Neutrophil (primary cell): Measurements from ENCODE around the gene EIF1AX.

ENCODE experiments used
- H3K27ac ChIP-seq: fragments of 200-600 bp; sonication (generic); 2 replicates; pipeline ENCODE4 v1.5.1; 2016; ENCODE audit warnings: mild to moderate bottlenecking, moderate library complexity
- H3K27me3 ChIP-seq: fragments of 200-600 bp; sonication (generic); 2 replicates; pipeline ENCODE4 v1.6.0; 2016; ENCODE audit warnings: mild to moderate bottlenecking
- H3K36me3 ChIP-seq: fragments of 200-600 bp; sonication (generic); 2 replicates; pipeline ENCODE4 v1.5.1; 2017
- H3K4me1 ChIP-seq, 2 experiments: fragments of 200-600 bp in 1 of 2; sonication (generic) in 1 of 2; 1 replicate in 1 of 2; 2 replicates in 1 of 2; pipeline versions ENCODE4 v1.5.1 to v1.6.1; 2013 to 2016; ENCODE audit warnings: low read depth in 1 of 2, low read length in 1 of 2, mild to moderate bottlenecking in 1 of 2, moderate library complexity in 1 of 2; ENCODE audit not compliant: control insufficient read depth in 1 of 2, insufficient read depth in 1 of 2
- H3K4me3 ChIP-seq, 2 experiments: fragments of 200-600 bp in 1 of 2; sonication (generic) in 1 of 2; 1 replicate in 1 of 2; 2 replicates in 1 of 2; pipeline ENCODE4 v1.5.1; 2013 to 2016; ENCODE audit warnings: low read depth in 1 of 2, low read length in 1 of 2, mild to moderate bottlenecking in 1 of 2, moderate library complexity in 1 of 2
- H3K9me3 ChIP-seq: fragments of 200-600 bp; sonication (generic); 2 replicates; pipeline ENCODE4 v1.5.1; 2016
- TF ChIP-seq, protein P1 (sequence below): fragments of 200-600 bp; sonication (generic); IDR thresholded peaks from 2 replicates; pipeline ENCODE4 v1.5.1; 2016; ENCODE audit warnings: antibody characterized with exemption

The EIF1AX gene

DNA sequence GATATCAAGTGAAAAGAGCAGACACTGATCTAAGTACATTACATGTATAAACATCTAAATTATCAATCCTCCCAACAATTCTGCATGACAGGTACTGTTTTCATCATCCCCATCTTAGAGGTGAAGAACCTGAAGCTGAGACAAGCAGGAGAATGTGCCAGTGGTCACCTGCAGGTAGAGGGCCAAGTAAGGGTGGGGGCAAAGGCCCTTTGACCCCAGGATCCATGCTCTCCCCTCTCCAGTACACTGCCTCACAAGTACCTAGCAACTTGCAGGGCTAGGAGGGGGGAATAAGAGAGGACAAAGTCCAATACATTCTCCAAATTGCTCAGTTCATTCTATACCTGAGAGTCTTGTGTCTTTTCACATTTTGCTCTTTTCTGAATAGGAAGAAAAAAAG lies 16.7 kb downstream of the EIF1AX start:
- no peaks in the 10 kb centered on the region for H3K36me3 ChIP-seq
- TF ChIP-seq, protein P1, sequence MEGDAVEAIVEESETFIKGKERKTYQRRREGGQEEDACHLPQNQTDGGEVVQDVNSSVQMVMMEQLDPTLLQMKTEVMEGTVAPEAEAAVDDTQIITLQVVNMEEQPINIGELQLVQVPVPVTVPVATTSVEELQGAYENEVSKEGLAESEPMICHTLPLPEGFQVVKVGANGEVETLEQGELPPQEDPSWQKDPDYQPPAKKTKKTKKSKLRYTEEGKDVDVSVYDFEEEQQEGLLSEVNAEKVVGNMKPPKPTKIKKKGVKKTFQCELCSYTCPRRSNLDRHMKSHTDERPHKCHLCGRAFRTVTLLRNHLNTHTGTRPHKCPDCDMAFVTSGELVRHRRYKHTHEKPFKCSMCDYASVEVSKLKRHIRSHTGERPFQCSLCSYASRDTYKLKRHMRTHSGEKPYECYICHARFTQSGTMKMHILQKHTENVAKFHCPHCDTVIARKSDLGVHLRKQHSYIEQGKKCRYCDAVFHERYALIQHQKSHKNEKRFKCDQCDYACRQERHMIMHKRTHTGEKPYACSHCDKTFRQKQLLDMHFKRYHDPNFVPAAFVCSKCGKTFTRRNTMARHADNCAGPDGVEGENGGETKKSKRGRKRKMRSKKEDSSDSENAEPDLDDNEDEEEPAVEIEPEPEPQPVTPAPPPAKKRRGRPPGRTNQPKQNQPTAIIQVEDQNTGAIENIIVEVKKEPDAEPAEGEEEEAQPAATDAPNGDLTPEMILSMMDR: no peak
- H3K27me3 ChIP-seq: no peaks in the 10 kb centered on the region
- no peaks in the 10 kb centered on the region for H3K9me3 ChIP-seq
- H3K4me3 ChIP-seq: no peak overlapping the region
- no peaks in the 10 kb centered on the region for H3K4me1 ChIP-seq
- H3K27ac ChIP-seq: no peak overlapping the region

DNA sequence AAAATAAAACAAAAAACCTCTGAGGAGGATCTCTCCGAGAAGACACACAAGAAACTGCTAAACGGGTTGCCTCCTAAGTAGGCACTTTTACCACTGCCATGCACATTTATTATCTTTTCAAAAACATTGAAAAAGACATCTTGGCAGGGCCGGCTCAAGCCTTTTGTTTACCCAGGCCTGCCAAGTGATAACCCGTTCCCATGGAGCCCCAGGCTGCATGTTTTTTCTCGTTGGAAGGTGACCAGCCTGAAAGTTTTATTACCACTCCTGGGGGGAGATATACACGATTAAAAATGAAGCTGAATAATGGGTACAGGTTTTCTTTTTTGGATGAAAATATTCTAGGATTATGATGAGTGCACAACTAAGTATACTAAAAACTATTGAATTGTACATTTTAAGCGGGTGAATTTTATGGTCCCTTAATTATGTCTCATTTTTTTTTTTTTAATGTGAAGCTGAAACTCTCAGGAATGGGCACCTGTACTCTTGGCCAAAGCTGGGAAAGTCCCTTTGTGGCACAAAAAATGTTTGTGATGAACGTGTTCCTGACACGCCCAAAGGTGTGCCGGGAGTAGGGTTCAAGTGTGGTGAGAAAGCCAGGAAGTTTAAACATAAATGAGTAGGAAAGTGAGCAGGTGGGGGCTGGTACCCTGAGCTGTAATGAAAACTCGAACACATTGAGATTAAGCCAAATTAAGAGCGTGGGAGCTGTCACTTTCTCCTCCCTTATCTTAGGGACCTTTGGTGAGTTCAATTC lies 23.4 kb downstream of the EIF1AX start:
- H3K27ac ChIP-seq: no peak overlapping the region
- no peaks in the 10 kb centered on the region for H3K9me3 ChIP-seq
- no peaks in the 10 kb centered on the region for H3K36me3 ChIP-seq
- peaks cover 26 to 30% of the 10 kb centered on the region in 2 experiments for H3K4me1 ChIP-seq
- TF ChIP-seq, protein P1: no peak
- H3K27me3 ChIP-seq: peaks cover 35% of the 10 kb centered on the region
- no peak overlapping the region for H3K4me3 ChIP-seq

DNA sequence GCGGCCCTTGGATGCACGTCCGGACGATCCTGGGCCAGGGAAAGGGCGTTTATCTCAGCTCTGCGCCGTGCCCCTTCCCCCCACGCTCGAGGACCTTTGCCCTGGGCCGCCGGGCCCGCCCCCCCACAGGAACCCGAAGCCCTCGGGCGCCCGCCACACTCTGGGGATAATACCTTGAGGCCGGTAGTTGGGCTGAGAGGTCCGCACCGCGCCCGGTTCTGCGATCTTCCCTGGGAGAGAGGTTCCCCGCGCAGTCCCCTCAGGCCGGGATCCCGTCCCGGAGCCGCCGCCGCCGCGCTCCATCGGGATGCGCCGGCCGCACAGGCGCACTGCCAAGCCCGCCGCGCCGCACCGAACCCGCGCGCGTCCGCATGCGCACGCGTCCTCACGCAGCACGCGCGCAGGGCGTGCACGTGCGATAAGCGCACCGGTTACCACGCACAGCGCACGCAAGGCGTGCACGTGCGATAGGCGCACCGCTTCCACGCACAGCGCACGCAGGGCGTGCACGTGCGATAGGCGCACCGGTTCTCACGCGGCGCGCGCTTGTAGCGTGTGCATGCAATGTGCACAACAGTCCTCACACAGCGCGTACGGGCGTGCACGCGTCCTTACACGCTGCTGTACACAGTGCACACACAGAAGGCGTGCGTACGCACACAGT lies 24.9 kb downstream of the EIF1AX start, which contains the start of gene MAP7D2:
TSS of gene MAP7D2 (minus strand) at position 331 of the 664 bp plus-strand sequence. CDS start at position 303, 28 bp downstream.
- H3K27me3 ChIP-seq: peaks cover 35% of the 10 kb centered on the region

DNA sequence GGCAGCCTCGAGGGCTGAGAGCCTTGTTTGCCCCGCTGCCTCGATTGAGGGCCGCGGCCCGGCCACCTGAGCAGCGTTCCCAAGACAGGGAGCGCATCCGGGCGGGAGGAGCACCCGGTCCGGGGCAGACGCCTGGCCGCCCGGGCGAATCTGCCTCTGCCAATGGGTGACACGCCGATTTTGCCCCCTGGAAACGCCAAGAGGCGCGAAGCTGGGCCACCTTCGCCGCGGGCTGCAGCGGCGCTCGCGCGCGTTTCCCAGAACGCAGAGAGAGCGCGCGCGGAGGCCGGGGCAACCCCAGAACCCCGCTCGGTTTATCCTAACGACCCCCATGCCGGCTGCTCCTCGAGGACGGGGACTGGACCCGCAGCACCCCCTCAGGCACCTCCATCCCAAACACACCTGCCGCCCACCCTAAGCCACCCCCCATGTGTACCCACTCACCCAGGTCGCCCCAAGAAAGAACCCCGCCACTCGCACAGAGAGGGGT lies 25.5 kb downstream of the EIF1AX start:
- Histone ChIP-seq H3K27me3 (peaks cover 35% of the 10 kb centered on the region), H3K9me3 (no peaks in the 10 kb centered on the region), H3K27ac (no peak overlapping the region), H3K4me1 (peaks cover 26 to 30% of the 10 kb centered on the region in 2 experiments), H3K4me3 (peak overlapping the region; percentile 21 to 25), H3K36me3 (no peaks in the 10 kb centered on the region)
- TF ChIP-seq, protein P1: no peak

More for the DNA sequence above, 24.9 kb downstream of the EIF1AX start, which contains the start of gene MAP7D2:
- Histone ChIP-seq H3K36me3 (no peaks in the 10 kb centered on the region), H3K4me3 (peak within 1 kb of the TSS; percentile 21 to 25), H3K27ac (no peak within 1 kb of the TSS), H3K4me1 (peaks cover 26 to 30% of the 10 kb centered on the region in 2 experiments), H3K9me3 (no peaks in the 10 kb centered on the region)
- TF ChIP-seq, protein P1: no peak

DNA sequence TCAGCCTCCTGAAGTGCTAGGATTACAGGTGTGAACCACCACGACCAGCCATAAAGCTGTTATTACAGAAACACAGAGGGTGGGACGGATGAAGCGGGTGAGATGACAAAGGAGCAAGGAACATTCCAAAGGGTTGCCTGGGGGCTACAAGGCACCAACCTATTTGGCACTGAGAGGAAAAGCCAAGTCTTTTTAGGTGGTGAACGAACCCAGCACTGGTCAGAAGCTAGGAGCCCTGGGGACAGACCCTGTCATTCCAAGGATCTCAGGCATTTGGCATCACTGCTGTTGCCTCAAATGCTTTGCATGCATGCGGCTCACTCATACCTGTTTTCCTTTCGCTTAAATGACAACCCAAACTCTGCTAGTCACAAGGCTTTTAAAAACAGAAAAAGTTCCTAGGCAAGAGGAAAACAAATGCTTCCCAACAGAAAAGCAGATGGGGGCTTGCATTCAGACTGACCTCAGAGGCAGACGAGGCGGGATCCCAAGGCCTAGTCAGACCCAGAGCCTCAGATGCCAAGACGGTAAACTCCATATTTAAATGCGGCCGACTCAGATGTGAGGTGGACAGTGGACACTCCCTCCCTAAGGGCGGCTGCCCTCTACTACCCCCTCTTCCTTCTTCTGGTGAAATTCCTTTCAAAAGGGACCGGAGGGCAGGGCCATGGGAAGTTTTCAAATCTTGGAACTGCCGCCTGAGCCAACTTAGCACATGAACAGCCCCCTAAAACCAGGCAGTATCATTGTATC lies 29.4 kb downstream of the EIF1AX start:
- H3K9me3 ChIP-seq: no peaks in the 10 kb centered on the region
- peaks cover 17% of the 10 kb centered on the region for H3K27me3 ChIP-seq
- H3K4me1 ChIP-seq: peaks cover 26 to 30% of the 10 kb centered on the region in 2 experiments
- H3K27ac ChIP-seq: no peak overlapping the region
- H3K4me3 ChIP-seq: no peak overlapping the region
- H3K36me3 ChIP-seq: no peaks in the 10 kb centered on the region
- TF ChIP-seq, protein P1: no peak
